SU-DHL-6 (cell line): ENCODE data around the gene OR5D18.

Experiments used
- H2AFZ ChIP-seq: fragments of 200-600 bp; sonication (generic); 2 replicates; pipeline ENCODE4 v1.6.1; 2014; ENCODE audit warnings: low read depth, mild to moderate bottlenecking, moderate library complexity, mixed read lengths, antibody characterized with exemption, low read length; ENCODE audit not compliant: severe bottlenecking
- H3F3A ChIP-seq: fragments of 200-600 bp; shearing (Covaris generic); 2 replicates; pipeline ENCODE4 v1.6.0; 2016; ENCODE audit warnings: antibody characterized with exemption, mild to moderate bottlenecking; ENCODE audit not compliant: insufficient read depth
- H3K27ac ChIP-seq: fragments of 200-600 bp; sonication (generic); 2 replicates; pipeline ENCODE4 v1.5.1; 2016; ENCODE audit warnings: low read depth, mild to moderate bottlenecking, low read length, moderate library complexity, mixed read lengths
- H3K27me3 ChIP-seq: fragments of 200-600 bp; sonication (generic), shearing (Covaris generic); 2 replicates; pipeline ENCODE4 v1.6.0; 2014; ENCODE audit warnings: mild to moderate bottlenecking, low read length
- H3K36me3 ChIP-seq: fragments of 200-600 bp; sonication (generic); 2 replicates; pipeline ENCODE4 v1.6.1; 2014; ENCODE audit warnings: mild to moderate bottlenecking, low read length, mixed read lengths
- H3K4me2 ChIP-seq: fragments of 300-600, 200-600 bp; shearing (Covaris generic), sonication (generic); 2 replicates; pipeline ENCODE4 v1.6.0; 2014; ENCODE audit warnings: low read length, low read depth, mild to moderate bottlenecking; ENCODE audit not compliant: poor library complexity, severe bottlenecking
- H3K4me3 ChIP-seq: fragments of 200-600 bp; sonication (generic); 2 replicates; pipeline ENCODE4 v1.5.1; 2014; ENCODE audit warnings: antibody characterized with exemption, low read length, mild to moderate bottlenecking, mixed read lengths; ENCODE audit not compliant: insufficient read depth, poor library complexity, severe bottlenecking
- H3K79me2 ChIP-seq: fragments of 200-600 bp; sonication (generic); 2 replicates; pipeline ENCODE4 v1.6.1; 2014; ENCODE audit warnings: mild to moderate bottlenecking, low read length, moderate library complexity; ENCODE audit not compliant: insufficient read depth
- H3K9ac ChIP-seq: fragments of 200-600 bp; sonication (generic); 2 replicates; pipeline ENCODE4 v1.7.0; 2014; ENCODE audit warnings: mild to moderate bottlenecking, low read length
- H3K9me2 ChIP-seq: fragments of 200-600 bp; sonication (generic); replicated peaks from 2 replicates; pipeline ENCODE4 v1.6.1; 2014; ENCODE audit warnings: low read length; ENCODE audit not compliant: insufficient read depth
- H3K9me3 ChIP-seq: fragments of 200-600 bp; sonication (generic); 2 replicates; pipeline ENCODE4 v1.6.1; 2014; ENCODE audit warnings: low read length, mixed read lengths; ENCODE audit not compliant: insufficient read depth
- H4K20me1 ChIP-seq: fragments of 200-600 bp; sonication (generic); 2 replicates; pipeline ENCODE4 v1.6.1; 2014; ENCODE audit warnings: low read depth, mild to moderate bottlenecking, antibody characterized with exemption, low read length, moderate library complexity, mixed read lengths
- CTCF ChIP-seq: fragments of 200-600 bp; sonication (generic); IDR thresholded peaks from one replicate; pipeline ENCODE4 v1.5.1; 2017; ENCODE audit warnings: antibody characterized with exemption, mild to moderate bottlenecking, low read length, moderate library complexity; ENCODE audit not compliant: insufficient read depth, poor library complexity, severe bottlenecking
- EZH2phosphoT487 ChIP-seq: fragments of 200-600 bp; sonication (generic), shearing (Covaris generic); conservative IDR thresholded peaks from 2 replicates; pipeline ENCODE4 v1.6.1; 2018; ENCODE audit warnings: mild to moderate bottlenecking, antibody characterized with exemption, low read length, moderate library complexity, mixed read lengths

OR5D18 gene

GRCh38 chr11:55811067-55811466 lies 8.4 kb upstream of the OR5D18 start, which contains the start of gene OR5L1:
Gene OR5L1, plus strand, starts transcription at chr11:55811367. Its CDS starts 100 bp downstream, at chr11:55811467.
- Histone ChIP-seq H3K4me3 (no peak within 1 kb of the TSS), H3K9me3 (no peaks in the 10 kb centered on the region), H3K36me3 (no peaks in the 10 kb centered on the region), H3K79me2 (no peaks in the 10 kb centered on the region), H3K27me3 (no peaks in the 10 kb centered on the region), H3K9ac (no peak within 1 kb of the TSS), H3F3A (no peaks in the 10 kb centered on the region), H3K9me2 (no peaks in the 10 kb centered on the region), H3K27ac (no peak within 1 kb of the TSS), H4K20me1 (no peaks in the 10 kb centered on the region), H3K4me2 (no peak within 1 kb of the TSS), H2AFZ (no peak within 1 kb of the TSS)
- TF ChIP-seq EZH2phosphoT487 (no peak), CTCF (no peak)

- H3F3A ChIP-seq = no peaks in the 10 kb centered on the region
- H2AFZ ChIP-seq = no peak within 1 kb of the TSS
Observed at GRCh38 chr11:55826919-55827318, 7.5 kb downstream of the OR5D18 start, which contains the start of gene OR5L2. Gene OR5L2, plus strand, starts transcription at chr11:55827219. Its CDS starts 0 bp downstream, at chr11:55827219.

GRCh38 chr11:55838452-55838851 lies 19.0 kb downstream of the OR5D18 start, which contains the start of gene OR5D16:
Gene OR5D16, plus strand, starts transcription at chr11:55838752. Its CDS starts 0 bp downstream, at chr11:55838752.
- Histone ChIP-seq H3K79me2 (no peaks in the 10 kb centered on the region), H3K9ac (no peak within 1 kb of the TSS), H2AFZ (no peak within 1 kb of the TSS), H3K4me2 (no peak within 1 kb of the TSS), H3K27me3 (no peaks in the 10 kb centered on the region), H3F3A (no peaks in the 10 kb centered on the region), H3K9me2 (no peaks in the 10 kb centered on the region), H4K20me1 (no peaks in the 10 kb centered on the region), H3K4me3 (no peak within 1 kb of the TSS), H3K9me3 (no peaks in the 10 kb centered on the region), H3K27ac (no peak within 1 kb of the TSS), H3K36me3 (no peaks in the 10 kb centered on the region)
- TF ChIP-seq EZH2phosphoT487 (no peak), CTCF (no peak)

More at GRCh38 chr11:55826919-55827318, 7.5 kb downstream of the OR5D18 start, which contains the start of gene OR5L2:
- Histone ChIP-seq H3K27me3 (no peaks in the 10 kb centered on the region), H3K4me2 (no peak within 1 kb of the TSS), H3K4me3 (no peak within 1 kb of the TSS), H3K36me3 (no peaks in the 10 kb centered on the region), H3K79me2 (no peaks in the 10 kb centered on the region), H3K27ac (no peak within 1 kb of the TSS), H3K9me3 (no peaks in the 10 kb centered on the region), H3K9ac (no peak within 1 kb of the TSS), H3K9me2 (no peaks in the 10 kb centered on the region), H4K20me1 (no peaks in the 10 kb centered on the region)
- TF ChIP-seq EZH2phosphoT487 (no peak), CTCF (no peak)
